GM19043 (cell line): ENCODE measurements around the gene SIRPA.

ENCODE experiments used
- ATAC-seq: cut with Tn5 transposase; IDR thresholded peaks from one replicate; pipeline ENCODE4 v1.9.1; 2021; ENCODE audit warnings: low read depth; ENCODE audit not compliant: unreplicated experiment

SIRPA gene

DNA sequence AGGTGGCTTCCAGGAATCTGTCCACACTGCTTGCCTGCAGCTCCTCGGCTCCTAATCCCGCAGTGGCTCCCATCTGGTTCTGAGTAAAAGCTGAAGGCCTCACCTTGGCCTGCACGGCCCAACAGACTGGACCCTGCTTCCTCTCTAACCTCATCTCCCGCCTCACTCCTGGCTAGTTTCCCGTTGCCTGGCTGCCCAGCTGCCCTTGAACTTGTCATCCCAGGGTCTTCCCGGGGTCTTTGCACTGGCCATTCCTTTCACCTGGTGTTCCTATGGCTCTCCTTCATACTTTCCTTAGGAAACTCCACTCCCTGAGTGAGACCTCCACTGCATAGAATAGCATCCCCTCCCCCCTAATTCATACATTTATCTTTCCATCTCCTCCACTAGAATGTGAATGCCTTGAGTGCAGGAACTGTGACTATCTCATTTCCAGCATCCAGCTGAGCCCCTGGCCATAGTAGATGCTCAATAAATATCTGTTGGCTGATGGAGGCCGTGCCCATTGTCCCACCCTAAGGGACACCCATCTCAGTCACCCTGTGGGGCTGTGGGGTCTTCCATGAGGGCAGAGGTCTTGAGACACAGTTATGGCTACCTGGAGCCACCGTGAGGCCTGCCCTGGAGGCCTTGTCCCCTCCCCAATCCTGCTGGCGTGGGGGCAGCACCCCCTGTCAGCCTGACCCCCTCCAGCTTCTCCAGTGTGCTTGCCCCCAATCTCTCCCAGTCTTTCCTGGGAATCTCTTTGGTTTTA is 9.1 kb upstream of the SIRPA start:
- ATAC-seq, result no peak

DNA sequence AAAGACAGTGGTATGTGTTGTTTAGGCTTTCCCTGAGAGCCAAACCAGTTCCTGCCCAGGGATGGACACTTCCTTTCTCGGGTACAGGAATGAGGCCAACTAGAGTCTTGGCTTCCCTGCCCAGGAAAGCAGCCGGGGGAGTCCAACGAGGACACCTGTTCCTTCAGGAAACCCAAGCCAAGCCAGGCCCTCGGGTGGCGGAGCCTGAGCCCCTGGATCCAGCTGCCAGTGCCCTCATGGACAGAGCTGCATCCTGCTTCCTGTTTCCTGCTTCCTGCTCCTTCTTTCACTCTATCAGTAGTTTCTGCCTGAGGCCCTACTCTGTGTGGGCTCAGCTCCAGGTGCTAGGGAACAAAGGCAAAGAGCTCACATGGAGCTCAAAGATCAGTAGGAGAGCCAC is 7.9 kb upstream of the SIRPA start:
- ATAC-seq, result no peak

DNA sequence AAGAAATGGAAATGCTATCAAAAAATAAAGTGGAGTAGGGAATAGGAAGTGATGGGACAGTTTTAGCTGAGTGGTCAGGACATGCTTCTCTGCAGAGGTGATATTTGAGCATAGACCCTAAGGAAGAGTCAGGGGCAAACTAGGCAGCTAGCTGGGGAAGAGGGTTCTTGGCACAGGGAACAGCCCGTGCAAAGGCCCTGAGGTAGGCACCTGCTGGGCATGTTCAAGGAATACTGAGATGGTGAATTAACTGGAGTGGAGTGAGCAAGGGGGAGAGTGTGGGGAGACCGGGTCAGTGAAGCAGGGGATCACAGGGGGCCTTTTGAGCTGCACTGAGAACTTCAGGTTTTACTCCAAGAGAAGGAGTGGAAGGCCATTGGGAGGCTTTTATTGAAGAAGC is 7.5 kb upstream of the SIRPA start:
- ATAC-seq, result no peak

DNA sequence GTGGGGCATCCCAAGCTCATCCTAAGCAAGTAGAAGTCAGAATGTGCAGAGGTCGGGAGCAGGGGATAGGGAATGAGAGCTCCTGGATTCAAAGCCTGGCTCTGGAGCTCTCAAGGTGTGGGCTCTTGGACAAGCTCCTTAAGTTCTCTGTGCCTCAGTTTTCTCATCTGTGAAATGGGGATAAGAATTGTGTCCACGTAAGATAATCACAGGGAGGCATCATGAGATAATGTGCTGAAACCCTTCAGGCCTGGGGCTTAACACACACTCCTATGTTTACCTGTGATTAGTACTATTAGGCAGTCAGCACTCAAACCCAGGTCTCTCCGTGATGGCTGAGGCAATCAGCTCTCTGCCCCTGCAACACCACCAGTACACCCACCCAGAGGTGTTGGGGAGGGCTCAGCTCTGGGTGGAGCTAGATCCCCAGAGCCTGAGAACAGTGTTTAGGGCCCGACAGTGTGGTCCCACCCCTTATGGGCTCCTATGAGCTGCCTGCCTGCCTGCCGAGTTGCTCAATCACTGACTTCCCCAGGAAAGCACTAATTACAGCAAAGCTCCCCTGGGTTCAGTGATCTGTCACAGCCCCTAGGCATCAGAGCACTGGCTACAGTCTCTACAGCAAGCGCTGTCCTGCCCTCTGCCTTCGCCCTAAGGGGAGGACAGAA is 6.3 kb upstream of the SIRPA start:
- ATAC-seq, result no peak

DNA sequence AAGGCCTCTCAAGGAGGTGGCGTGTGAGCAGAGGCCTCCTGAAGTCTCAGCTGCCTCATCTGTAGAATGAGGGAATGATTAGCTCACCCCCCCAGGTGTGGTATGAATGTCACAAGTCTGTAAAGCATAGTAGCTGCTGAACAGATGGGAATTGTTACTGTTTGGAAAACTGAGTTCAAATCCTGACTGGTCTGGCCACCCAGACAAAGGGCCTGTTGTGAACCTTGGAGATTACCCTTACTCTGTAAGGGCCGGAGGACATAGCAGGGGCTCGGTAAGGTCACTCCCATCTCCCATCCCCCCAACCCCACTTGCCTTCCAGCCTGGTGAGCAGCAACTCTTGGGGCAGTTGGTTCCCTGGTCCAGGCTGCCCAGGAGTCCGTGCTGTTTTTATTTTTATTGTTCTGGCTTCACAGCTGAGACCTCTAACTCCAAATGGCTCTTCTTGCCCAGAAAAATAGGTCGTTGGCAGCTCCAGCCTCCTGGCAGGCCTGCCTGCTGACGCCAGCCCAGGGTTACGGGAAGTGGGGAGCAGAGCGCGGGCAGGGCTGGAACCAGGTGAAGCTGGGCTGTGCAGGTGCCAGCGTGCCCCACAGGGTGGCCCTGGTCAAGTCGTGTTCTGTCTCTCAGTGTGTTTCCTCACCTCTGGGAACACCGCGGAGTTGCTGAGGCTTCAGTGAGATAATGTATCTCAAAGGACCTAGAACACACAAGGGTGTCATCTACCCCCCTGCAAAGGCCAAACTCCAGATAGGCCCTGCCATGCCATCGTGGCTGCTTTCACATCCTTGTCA is 4.5 kb upstream of the SIRPA start:
- no peak for ATAC-seq

DNA sequence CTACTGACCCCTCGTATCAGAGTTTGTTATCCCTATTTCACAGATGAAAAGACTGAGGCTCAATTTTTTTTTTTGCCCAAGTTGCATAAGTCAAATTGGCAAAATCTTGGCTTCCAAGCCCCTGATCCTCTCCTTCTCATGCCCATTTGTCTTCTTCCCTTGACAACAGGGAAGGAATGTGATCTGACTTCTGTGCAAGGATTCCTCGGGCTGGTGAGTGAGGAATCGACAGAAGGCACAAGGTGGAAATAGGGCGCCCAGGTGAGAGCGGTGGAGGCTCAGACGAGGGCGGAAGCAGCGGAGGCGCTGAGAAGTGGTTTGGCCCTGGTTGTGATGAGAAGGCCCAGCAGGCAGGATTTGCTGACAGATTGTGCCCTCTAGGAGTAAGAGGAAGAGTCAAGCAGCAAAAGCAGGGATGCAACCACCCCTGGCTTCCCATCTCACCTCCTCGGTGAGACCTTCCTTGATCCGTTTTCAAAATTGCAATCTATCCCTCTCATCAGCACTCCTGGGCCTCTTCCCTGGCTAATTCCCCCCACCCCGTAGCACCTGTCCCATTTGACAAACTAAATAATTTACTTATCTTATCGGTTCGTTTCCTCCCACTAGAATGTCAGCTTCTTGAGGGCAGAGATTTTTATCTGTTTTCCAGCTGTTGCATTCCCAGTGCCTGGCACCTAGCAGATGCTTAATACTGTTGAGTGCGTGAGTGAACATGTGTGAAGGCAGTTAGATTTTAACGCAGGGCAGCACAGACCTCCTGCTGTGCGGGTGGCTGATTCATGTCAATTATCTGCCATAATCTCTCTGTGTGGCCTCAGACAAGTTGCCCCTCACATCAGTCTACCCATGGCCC is 3.7 kb upstream of the SIRPA start:
- ATAC-seq, result no peak

DNA sequence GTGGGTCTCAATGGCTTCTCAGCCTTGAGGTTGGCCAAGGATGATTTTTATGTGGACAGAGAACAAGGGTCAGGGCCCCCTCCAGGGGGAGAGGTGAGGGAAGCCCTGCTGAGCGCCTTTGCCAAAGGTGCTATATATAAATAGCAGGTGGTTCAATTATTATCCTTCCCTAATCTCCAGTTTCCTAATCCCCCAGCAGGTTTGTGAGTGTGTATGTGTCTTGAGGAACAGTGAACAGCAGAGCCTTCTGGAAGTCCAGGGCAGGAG is 3.2 kb upstream of the SIRPA start:
- no peak for ATAC-seq

DNA sequence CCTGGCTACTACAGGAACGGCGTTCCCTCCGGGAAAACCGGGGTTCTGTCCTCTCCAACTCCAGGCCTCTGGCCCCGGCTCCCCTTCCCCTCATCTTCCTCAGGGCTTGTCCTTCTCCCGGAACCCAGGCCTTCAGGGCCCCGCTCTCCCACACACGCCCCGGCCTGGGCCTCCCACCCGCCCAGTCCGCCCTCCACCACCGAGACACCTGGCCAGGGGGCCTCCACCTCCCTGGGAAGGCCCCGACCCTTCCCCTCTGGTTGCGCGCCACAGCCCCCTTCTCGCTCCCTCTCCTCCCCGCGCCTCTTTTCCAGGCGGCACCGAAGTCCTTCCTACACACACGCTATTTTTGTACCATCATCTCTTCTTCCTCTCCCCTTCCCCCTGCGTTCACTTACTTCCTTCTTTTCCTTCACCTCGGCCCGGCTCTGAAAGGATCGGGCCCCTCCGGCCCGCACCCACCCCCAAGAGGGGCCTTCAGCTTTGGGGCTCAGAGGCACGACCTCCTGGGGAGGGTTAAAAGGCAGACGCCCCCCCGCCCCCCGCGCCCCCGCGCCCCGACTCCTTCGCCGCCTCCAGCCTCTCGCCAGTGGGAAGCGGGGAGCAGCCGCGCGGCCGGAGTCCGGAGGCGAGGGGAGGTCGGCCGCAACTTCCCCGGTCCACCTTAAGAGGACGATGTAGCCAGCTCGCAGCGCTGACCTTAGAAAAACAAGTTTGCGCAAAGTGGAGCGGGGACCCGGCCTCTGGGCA is 1.3 kb upstream of the SIRPA start:
- no peak for ATAC-seq

DNA sequence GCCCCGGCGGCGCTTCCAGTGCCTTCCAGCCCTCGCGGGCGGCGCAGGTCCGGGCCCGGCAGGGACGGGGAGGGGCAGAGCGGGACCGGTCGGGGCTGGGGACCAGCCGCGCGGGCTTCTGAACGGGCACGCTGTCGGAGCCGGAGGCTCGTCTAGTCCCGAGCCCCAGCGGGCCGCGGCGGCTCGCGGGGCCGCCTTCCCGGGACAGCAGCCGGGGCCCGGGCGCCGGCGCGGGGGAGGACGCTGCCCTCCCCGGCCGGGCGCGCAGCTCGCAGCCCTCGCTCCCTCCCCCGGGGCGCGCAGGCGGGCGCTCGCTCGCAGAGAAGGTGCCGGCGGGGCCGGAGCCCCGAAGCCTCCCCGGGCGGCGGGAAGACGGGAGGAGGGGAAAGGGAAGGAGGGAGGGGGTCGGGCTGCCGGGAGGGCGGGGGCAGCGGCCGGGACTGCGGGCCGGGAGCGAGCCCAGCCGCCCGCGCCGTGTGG is 696 bp upstream of the SIRPA start:
- no peak for ATAC-seq

DNA sequence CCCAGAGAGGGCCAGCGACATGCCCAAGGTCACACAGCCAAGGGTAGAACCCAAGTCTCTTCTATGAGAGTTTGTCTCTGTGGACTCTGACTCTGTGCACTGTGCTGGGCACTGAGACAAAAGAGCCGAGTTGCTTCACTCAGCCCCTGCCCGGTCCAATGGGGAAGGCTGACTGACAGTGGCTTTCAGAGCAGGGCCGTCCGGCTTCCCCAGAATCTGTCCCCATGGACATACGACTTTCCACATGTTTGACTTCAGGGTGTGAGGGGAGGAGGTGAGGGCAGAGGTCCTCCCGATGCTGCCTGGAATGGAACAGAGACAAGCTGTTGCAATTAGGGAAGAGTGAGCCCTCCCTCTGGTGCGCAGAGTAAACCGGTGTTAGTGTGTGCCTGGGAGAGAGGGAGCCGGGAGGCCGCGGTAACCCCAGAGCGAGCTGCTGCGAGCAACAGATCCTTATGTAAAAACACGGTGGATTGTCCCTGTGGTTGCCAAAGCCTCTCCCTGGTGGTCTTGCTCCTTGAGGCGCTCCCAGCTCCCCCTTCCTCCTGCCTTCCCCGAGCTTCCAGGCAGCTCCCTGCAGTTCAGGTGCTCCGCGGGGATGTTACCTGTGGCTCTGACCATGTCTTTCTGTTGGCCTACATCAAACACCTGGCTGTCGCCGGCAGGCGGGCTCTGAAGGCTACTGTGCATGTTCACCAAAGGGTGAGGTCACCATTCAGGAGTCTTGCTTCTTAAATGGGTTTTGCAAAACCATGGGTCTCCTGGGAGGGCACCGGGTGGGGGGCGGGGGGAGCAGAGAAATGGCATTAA is 672 bp downstream of the SIRPA start:
- ATAC-seq, result no peak

DNA sequence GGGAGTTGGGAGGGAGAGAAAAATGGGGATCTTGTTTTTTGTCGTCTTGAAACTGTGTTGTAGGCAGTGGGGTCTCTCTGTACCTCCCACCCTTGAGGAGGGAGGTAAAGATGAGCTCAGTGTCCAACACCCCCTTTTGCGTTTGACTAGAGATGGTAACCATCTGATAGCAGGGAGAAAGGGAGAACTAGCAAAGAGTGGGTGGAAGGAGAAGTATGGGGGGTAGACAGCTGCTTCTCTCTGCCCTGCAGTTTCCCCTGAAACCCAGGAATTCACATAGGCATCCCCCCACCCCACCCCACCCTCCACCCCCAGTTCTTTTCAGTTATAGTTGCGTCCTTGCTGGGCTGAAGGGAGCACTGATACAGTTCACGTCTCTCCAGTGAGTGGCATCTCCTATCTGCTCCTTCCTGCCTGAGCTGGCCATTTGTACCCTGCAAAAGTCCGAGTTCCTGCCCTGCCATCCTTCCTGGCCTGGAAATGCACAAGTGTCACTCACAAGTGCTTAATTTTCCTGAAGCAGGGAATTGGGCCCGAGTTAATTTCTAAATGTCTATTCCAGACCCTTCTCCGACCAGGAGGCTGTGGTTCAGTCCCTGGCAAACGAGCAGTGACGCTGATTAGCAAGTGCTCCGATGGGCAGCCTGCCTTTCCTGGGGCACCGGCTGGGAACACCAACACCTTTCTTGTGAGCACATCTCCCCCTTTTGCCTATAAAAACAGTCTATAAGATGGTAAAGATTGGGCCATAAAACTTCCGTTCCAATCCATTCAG is 1.5 kb downstream of the SIRPA start:
- no peak for ATAC-seq

DNA sequence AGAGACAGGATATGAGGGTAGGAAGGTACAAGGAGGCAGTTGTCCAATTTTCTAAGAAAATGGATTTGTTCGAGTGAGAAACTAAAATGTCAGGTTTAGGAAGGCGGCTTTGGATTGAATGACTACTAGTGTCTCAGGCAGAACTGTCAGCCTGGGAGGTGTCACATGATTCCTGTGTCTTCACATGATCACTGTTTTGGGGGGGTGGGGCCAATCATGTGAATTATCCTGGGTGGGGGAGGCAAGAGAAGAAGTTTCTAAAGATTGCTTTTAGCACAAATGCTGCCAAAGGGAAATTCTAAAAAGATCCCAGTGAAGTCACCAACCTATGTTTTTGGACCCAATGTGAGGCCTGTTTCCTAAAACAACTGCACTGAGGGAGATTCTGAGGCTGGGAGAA is 2.3 kb downstream of the SIRPA start:
- ATAC-seq, result no peak

DNA sequence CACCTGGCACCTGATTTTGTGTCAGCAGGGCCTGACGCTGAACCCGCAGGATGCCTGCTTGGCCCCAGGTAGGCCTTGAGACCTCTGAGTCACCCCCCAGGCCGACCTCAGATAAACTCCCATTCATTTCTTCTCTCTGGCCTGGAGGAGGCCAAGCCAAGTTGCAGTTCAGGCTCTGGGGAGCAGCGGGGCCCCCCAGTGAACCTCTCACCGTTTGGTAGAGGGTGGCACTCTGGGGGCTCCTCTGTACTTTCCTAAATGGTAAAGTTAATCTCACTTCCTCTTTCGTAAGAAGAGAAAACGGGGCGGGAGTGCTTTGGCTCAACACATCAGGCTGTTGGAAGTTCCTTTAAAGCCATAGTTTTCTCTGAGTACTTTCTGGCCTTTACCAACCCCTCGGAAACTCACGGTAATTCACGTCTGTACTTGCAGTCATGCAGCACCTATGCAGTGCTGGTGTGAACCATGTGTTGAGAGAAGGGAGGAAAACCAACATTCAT is 2.8 kb downstream of the SIRPA start:
- peak; percentile 37 for ATAC-seq

DNA sequence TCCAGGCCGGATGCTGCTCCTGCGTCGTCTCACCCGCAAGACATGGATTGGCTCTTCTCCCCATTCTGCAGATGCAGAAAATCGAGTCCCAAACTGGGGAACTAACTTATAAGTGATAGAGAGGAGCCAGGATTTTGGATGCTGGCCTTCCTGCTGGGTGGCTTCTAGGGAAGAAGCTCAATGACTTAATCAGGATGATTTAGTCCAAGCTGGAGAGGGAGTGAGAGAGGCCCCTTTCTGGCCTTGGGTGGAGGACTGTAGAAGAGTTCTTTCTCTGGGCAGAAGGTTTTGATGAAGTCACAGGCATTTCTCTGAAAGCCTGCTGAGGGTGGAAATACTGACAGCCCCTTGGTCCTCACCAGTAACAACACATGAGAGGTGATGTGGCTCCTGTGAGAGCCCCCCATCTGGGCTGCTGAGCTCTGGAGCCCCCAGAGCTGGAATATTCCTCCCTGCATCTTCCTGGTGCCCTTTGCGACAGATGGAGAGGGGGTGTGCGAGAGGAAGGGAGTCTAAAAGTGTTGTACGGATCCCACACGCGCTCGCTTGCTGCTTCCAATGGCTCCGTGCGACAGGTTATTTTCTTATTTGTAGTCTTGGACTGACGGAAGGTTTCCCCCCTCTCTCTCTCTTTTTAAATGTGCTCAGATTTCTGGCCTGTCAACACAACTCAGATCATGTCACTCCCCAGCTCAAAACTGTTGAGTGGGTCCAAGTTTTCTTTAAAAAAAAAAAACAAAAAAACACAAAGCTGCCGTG is 3.5 kb downstream of the SIRPA start:
- ATAC-seq, result no peak

DNA sequence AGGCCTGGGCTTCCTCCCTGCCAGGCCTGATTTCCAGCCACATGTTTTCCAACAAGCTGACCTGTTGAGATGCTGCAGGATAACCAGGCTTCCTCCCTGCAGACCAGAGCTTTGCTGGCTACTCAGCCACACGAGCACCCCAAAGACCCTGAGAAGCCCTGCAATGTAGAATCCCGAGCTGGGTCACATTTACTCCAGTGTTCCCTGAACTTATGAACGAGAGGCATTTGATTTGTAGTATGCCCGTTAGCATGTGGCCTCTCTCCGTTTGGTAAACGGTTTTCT is 4.0 kb downstream of the SIRPA start:
- ATAC-seq, result no peak

DNA sequence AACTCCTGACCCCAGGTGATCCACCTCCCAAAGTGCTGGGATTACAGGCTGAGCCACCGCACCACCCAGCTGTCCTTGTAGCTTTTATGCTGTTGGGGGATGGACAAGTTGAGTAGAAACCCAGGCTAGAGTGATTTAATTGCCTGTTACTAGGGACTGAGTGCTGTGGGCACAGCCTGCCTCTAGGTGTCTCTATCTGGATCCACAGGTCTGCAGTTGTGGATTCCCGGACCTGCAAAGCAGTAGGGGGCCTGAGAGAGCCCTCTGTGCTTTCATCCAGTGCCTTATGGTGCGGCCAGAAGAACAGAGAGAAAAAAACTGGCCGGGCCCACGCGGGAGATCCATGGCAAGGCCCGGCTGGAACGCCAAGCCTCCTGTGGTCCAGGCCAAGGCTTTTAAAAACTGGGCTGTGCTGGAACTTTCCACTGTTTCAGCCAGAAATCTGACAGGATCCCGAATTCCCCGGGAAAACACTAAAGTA is 5.2 kb downstream of the SIRPA start:
- no peak for ATAC-seq

DNA sequence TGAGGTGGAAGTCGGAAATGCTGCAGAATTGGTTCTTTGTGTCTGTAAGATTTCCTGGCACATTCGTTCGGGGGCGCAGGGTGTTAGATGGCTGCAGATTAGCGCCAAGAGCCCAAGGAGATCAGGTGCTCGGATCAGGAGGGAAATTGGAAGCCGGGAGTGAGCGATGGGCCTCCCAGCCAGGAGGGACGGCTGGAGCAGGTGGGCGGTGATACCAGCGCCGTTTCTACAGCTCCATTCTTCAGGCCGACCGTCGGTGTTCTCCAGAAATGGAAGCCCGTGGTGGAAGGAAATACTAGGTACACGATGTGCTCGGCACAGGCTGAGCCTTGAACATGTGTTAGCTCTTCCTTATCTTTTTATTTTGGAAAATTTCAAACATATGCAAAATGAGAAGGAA is 6.5 kb downstream of the SIRPA start:
- no peak for ATAC-seq

DNA sequence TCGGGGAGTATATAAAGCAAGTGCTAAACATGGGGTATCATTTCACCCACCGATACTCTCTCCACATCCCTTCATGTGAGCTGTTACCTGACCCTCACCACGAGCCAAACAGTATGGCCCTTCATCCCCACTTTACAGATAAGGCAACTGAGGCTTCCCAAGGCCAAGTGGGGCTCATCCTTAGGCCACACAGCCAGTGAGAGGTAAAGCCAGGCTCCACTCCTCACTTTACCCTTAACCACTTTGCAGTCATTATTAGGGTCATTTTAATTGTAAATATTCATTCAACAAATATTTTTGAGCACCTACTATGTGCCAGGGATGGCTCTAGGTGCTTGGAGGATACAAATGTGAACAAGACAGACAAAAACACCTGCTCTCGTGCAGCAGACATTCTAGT is 7.0 kb downstream of the SIRPA start:
- no peak for ATAC-seq
